Sigmoid colon (tissue), 7 donors: Measurements from ENCODE around the gene GIGYF2. TPM values are rescaled to one million over a fixed set of nuclear protein-coding genes. Genes with fewer than 3 reads are reported as not detected.
"Not testable (repeated sequence)": the region's sequence is repeated elsewhere in the genome, so short reads cannot be mapped to it uniquely, and the experiment has no call there.

ENCODE experiments used
- DNase-seq: peaks from one replicate; pipeline ENCODE4 v3.0.0-alpha.2; 2019
- H3K27ac ChIP-seq, 4 donors: fragments of 200-600 bp; sonication (generic); one replicate each; pipeline ENCODE4 v1.5.1; 2016 to 2019; ENCODE audit warnings: mild to moderate bottlenecking in 1 of 4
- H3K27me3 ChIP-seq, 3 donors: fragments of 200-600 bp; sonication (generic); one replicate each; pipeline ENCODE4 v1.5.1; 2019; ENCODE audit warnings: mild to moderate bottlenecking in 1 of 3
- H3K36me3 ChIP-seq, 4 donors: fragments of 200-600 bp; sonication (generic); one replicate each; pipeline ENCODE4 v1.5.1; 2016 to 2019
- H3K4me1 ChIP-seq, 4 donors: fragments of 200-600 bp; sonication (generic); one replicate each; pipeline ENCODE4 v1.5.1; 2017 to 2019
- H3K4me3 ChIP-seq, 4 donors: fragments of 200-600 bp; sonication (generic); one replicate each; pipeline ENCODE4 v1.5.1; 2017 to 2019; ENCODE audit warnings: mild to moderate bottlenecking in 2 of 4, moderate library complexity in 1 of 4
- H3K9me3 ChIP-seq, 4 donors: fragments of 200-600 bp in 3 of 4; sonication (generic) in 3 of 4; one replicate each; pipeline versions ENCODE4 v1.5.1 to v1.6.1; 2013 to 2019
- EP300 ChIP-seq, 4 donors: sonication (generic); formaldehyde crosslinking; IDR thresholded peaks; one replicate each; pipeline ENCODE4 v1.6.1; 2017; ENCODE audit warnings: antibody characterized with exemption in 4 of 4
- POLR2A ChIP-seq, 2 donors: fragments of 450-650 bp; IDR thresholded peaks; one replicate each; pipeline ENCODE4 v1.6.1; 2016; ENCODE audit warnings: antibody characterized with exemption in 2 of 2, mild to moderate bottlenecking in 2 of 2, moderate library complexity in 2 of 2
- POLR2AphosphoS5 ChIP-seq, 4 donors: sonication (generic); formaldehyde crosslinking; IDR thresholded peaks; one replicate each; pipeline ENCODE4 v1.6.1; 2017; ENCODE audit warnings: antibody characterized with exemption in 4 of 4
- WGBS, 2 donors: extraction: QIAGEN DNeasy Blood & Tissue Kit; methylation state at CpG; one replicate each; pipeline ENCODE4 v1.1.7; 2013; 5-methylcytosine and 5-hydroxymethylcytosine counted together
- intact Hi-C: fragments of 100-400 bp; cut with DNase I; formaldehyde crosslinking; loops from one replicate; pipeline ENCODE4 v1.15.1; 2023
- polyA plus RNA-seq, 3 donors: library from polyadenylated mRNA; stranded (reverse); fragments of 200-250 nt; gene quantifications; one replicate each; pipeline ENCODE4 v1.2.3, GENCODE V29; 2013
- total RNA-seq, 4 donors: library from RNA; depleted of rRNA; stranded (reverse); fragments of >200 nt; gene quantifications; one replicate each; pipeline ENCODE4 v1.1.0, GENCODE V29; 2016
- TF ChIP-seq, protein P1 (sequence below), 4 experiments: fragments of 450-650 bp in 3 of 4; fragments of 200-600 bp in 1 of 4; IDR thresholded peaks; one replicate each; pipeline ENCODE4 v1.5.1; 2016 to 2019; ENCODE audit warnings: antibody characterized with exemption in 4 of 4, mild to moderate bottlenecking in 3 of 4, moderate library complexity in 2 of 4
- donor health status: healthy with polysubstance abuse.
- donor health status: Bipolar disorder and iron deficiency.
- donor health status: healthy.

GIGYF2 gene
- total and polyA plus RNA-seq, 7 donors, result 10.2 to 90.0 (median 62.9) TPM

GRCh38 chr2:232700154-232700553 is 3.0 kb downstream of the GIGYF2 start:
- H3K27me3 ChIP-seq, result no peaks in the 10 kb centered on the region
- no peak for TF ChIP-seq EP300 (IDR thresholded peaks at IDR 0.05)
- TF ChIP-seq, protein P1, sequence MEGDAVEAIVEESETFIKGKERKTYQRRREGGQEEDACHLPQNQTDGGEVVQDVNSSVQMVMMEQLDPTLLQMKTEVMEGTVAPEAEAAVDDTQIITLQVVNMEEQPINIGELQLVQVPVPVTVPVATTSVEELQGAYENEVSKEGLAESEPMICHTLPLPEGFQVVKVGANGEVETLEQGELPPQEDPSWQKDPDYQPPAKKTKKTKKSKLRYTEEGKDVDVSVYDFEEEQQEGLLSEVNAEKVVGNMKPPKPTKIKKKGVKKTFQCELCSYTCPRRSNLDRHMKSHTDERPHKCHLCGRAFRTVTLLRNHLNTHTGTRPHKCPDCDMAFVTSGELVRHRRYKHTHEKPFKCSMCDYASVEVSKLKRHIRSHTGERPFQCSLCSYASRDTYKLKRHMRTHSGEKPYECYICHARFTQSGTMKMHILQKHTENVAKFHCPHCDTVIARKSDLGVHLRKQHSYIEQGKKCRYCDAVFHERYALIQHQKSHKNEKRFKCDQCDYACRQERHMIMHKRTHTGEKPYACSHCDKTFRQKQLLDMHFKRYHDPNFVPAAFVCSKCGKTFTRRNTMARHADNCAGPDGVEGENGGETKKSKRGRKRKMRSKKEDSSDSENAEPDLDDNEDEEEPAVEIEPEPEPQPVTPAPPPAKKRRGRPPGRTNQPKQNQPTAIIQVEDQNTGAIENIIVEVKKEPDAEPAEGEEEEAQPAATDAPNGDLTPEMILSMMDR (IDR thresholded peaks at IDR 0.05), result no peak
- no peak for TF ChIP-seq POLR2A (IDR thresholded peaks at IDR 0.05)
- TF ChIP-seq POLR2AphosphoS5 (IDR thresholded peaks at IDR 0.05), result no peak
- no peak overlapping the region for H3K27ac ChIP-seq
- no peaks in the 10 kb centered on the region for H3K9me3 ChIP-seq
- intact Hi-C loops, result no loop called here
- peaks cover 0 to 14% (median 0%) of the 10 kb centered on the region in 4 donors for H3K36me3 ChIP-seq
- H3K4me3 ChIP-seq, result no peak overlapping the region
- peaks cover 0 to 43% (median 36%) of the 10 kb centered on the region in 4 donors for H3K4me1 ChIP-seq
- DNase-seq, result no peak
- 94 to 98% methylated on average over 1 of the region's 1 CpG for WGBS, 2 donors

GRCh38 chr2:232707076-232707475 is 9.9 kb downstream of the GIGYF2 start:
- TF ChIP-seq POLR2AphosphoS5 (IDR thresholded peaks at IDR 0.05) (no peak), POLR2A (IDR thresholded peaks at IDR 0.05) (no peak), EP300 (IDR thresholded peaks at IDR 0.05) (no peak)
- TF ChIP-seq, protein P1 (IDR thresholded peaks at IDR 0.05), result no peak
- Histone ChIP-seq H3K27me3 (no peaks in the 10 kb centered on the region), H3K4me1 (peaks cover 0 to 9% (median 0%) of the 10 kb centered on the region in 4 donors), H3K4me3 (no peak overlapping the region), H3K27ac (no peak overlapping the region), H3K36me3 (peaks cover 0 to 63% (median 4%) of the 10 kb centered on the region in 4 donors), H3K9me3 (no peaks in the 10 kb centered on the region)
- DNase-seq, result no peak
- WGBS, 2 donors, result 84 to 93% methylated on average over 4 of the region's 4 CpGs
- intact Hi-C loops, result no loop called here

- Histone ChIP-seq H3K36me3 (peaks cover 0 to 20% (median 5%) of the 10 kb centered on the region in 4 donors), H3K27me3 (no peaks in the 10 kb centered on the region), H3K4me1 (peaks cover 0 to 6% (median 1%) of the 10 kb centered on the region in 4 donors), H3K4me3 (no peak overlapping the region), H3K9me3 (no peaks in the 10 kb centered on the region), H3K27ac (no peak overlapping the region)
- TF ChIP-seq EP300 (IDR thresholded peaks at IDR 0.05) (no peak), POLR2AphosphoS5 (IDR thresholded peaks at IDR 0.05) (no peak), POLR2A (IDR thresholded peaks at IDR 0.05) (no peak)
- TF ChIP-seq, protein P1 (IDR thresholded peaks at IDR 0.05), result no peak
- intact Hi-C loops, result no loop called here
- no peak for DNase-seq
Measured at GRCh38 chr2:232713505-232713904, 16.4 kb downstream of the GIGYF2 start.

DNA sequence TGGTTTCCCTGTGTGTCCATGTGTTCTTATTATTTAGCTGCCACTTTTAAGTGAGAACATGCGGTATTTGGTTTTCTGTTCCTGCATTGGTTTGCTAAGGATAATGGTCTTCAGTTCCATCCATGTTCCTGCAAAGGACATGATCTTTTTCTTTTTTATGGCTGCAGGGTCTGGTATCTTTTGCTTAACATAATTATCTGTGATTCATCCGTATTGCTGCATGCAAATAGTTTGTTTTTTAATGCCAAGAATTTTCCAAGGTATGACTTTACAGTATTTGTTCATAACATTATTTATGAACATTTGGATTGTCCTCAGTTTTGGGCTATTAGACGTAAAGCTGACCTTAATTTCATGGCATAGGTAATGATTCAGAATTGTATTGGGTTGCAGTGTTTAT is 17.8 kb downstream of the GIGYF2 start:
- no peak overlapping the region for H3K4me3 ChIP-seq
- DNase-seq, result no peak
- no peak overlapping the region for H3K27ac ChIP-seq
- 86 to 90% methylated on average over 3 of the region's 3 CpGs for WGBS, 2 donors
- TF ChIP-seq, protein P1 (IDR thresholded peaks at IDR 0.05), result no peak
- TF ChIP-seq POLR2AphosphoS5 (IDR thresholded peaks at IDR 0.05) (no peak), EP300 (IDR thresholded peaks at IDR 0.05) (no peak), POLR2A (IDR thresholded peaks at IDR 0.05) (no peak)
- H3K27me3 ChIP-seq, result no peaks in the 10 kb centered on the region
- H3K9me3 ChIP-seq, result no peaks in the 10 kb centered on the region
- H3K36me3 ChIP-seq, result peaks cover 0 to 10% (median 5%) of the 10 kb centered on the region in 4 donors
- intact Hi-C loops, result no loop called here
- H3K4me1 ChIP-seq, result peaks cover 0 to 6% (median 1%) of the 10 kb centered on the region in 4 donors

GRCh38 chr2:232720056-232720455 is 22.9 kb downstream of the GIGYF2 start:
- H3K9me3 ChIP-seq, H3K27me3 ChIP-seq, H3K36me3 ChIP-seq, H3K4me1 ChIP-seq, H3K27ac ChIP-seq, H3K4me3 ChIP-seq, DNase-seq, intact Hi-C loops: not testable (repeated sequence)
